Memory B cell (primary cell): ENCODE results near the gene COA3.

Experiments
- ATAC-seq: fragments of 150-1000 bp; cut with Tn5 transposase; 2 replicates; pipeline ENCODE4 v1.10.0; 2021; ENCODE audit warnings: low read depth, mild to moderate bottlenecking, moderate library complexity
- DNase-seq, 2 donors: peaks; one replicate each; pipeline ENCODE4 v3.0.0; 2022; ENCODE audit warnings: low spot score in 2 of 2
- H3K27ac Mint-ChIP-seq: one replicate; pipeline ENCODE4 v1.8.0; 2022; ENCODE audit warnings: mild to moderate bottlenecking, moderate library complexity, mixed read lengths
- H3K27me3 Mint-ChIP-seq: one replicate; pipeline ENCODE4 v1.8.0; 2022; ENCODE audit warnings: mixed read lengths
- H3K36me3 Mint-ChIP-seq: one replicate; pipeline ENCODE4 v1.8.0; 2022; ENCODE audit warnings: mild to moderate bottlenecking, mixed read lengths
- H3K4me1 Mint-ChIP-seq: one replicate; pipeline ENCODE4 v1.8.0; 2022; ENCODE audit warnings: mixed read lengths
- H3K4me3 Mint-ChIP-seq: one replicate; pipeline ENCODE4 v1.8.0; 2022; ENCODE audit warnings: mild to moderate bottlenecking, moderate library complexity, mixed read lengths
- H3K9me3 Mint-ChIP-seq: one replicate; pipeline ENCODE4 v1.8.0; 2022; ENCODE audit warnings: mixed read lengths

COA3 gene

DNA sequence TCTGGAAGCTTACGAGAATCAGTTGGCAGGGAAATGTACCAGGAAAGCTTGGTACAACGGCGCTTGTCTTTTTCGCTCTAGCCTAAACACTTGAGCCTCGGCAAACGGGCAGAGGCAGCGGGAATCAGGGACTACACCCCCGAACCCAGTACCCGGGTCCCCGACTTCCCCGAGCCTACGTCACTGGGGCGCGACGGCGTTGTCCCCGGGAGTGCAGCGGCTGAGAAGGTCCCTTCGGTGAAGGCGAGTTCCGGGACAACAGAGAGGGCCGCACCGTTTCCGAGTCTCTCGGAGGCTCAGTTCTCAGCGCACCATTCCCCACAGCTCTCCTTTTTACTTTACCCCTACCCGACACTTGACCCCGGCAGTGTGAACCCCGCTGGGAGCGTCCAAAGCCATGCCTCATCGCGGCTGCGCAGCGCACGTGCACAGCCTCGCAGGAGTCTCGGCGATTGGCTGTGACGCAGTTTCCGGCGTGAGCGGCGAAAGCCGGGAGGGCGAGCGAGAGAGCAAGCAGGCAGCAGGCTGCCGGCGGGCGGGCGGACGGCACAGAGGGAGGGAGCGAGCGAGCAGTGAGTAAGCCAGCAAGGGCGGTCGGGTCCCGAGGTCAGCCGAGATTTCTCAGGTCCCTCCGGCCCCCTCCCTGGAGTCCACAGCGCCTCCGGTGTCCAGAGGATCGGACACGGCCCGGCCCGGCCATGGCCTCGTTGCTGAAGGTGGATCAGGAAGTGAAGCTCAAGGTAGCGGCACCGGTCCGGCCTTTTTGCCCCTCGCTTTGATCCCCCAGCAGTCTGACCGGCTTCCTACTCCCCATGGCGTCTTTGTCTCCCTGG, 34.6 kb upstream of the COA3 start, which contains the start of gene PSME3:
Gene PSME3, plus strand, starts transcription at position 464 of the 833 bp plus-strand sequence. Its CDS starts 235 bp downstream, at position 699.
- H3K4me1 Mint-ChIP-seq: peaks cover 14% of the 10 kb centered on the region
- H3K27me3 Mint-ChIP-seq: no peaks in the 10 kb centered on the region
- H3K36me3 Mint-ChIP-seq: peaks cover 4% of the 10 kb centered on the region
- peak within 1 kb of the TSS; percentile 99 for H3K27ac Mint-ChIP-seq
- H3K4me3 Mint-ChIP-seq: peak within 1 kb of the TSS; percentile 97
- peak; percentile 86 to 93 for DNase-seq
- no peaks in the 10 kb centered on the region for H3K9me3 Mint-ChIP-seq
- ATAC-seq: peak; percentile 90

DNA sequence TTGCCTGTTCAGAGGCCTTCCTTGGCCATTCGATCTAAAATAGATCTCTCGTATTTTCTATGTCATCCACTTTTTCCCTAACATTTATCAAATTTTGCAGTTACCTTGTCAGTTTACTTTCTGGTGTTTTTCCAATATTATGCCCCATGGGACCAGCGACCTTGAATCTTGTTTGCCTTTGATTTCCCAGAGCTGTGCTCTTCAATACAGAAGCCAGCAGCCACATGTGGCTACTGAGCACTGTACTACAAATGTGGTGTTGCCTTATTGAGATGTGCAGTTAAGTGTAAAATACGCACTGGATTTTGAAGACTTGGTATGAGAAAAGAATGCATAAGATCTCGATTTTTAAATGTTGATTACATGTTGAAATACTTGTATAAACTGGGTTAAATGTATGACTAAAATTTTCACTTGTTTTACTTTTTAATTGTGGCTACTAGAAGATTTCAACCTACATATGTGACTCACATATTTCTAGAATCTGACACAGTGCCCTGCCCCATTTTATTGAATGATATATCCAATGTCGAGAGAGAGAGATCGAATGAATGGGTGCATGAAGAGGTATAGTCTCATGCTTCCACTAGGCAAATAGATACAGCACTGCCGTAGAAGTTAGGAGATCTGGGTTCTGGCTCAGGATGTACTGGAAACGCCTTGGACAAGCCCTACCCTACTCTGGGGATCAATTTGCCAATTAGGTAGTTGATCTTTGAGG, 33.9 kb upstream of the COA3 start:
- Mint-ChIP-seq H3K36me3 (no peaks in the 10 kb centered on the region), H3K4me1 (peaks cover 14% of the 10 kb centered on the region), H3K9me3 (no peaks in the 10 kb centered on the region), H3K27ac (peak overlapping the region; percentile 99), H3K27me3 (no peaks in the 10 kb centered on the region), H3K4me3 (peak overlapping the region; percentile 97)
- ATAC-seq: peak; percentile 11
- DNase-seq: no peak

DNA sequence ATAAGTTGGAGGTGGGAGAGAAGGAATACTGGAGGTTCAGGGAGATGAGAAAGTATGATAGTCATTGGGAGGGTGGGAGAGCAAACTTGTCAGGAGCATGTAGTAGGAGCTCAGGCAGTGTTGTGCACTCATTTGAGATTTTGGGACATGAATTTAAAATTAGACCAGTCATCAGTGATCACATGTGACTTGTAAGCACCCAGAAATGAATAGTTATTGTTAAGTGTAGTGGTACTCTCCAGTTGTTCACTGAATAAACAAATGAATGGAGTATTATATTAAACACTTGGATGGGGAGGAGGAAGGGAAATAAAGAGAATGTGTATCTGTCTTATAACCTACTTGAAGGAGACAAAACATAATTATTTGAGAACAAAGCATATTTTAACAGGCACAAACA, 32.5 kb upstream of the COA3 start:
- no peak overlapping the region for H3K4me3 Mint-ChIP-seq
- H3K9me3 Mint-ChIP-seq: no peaks in the 10 kb centered on the region
- H3K27ac Mint-ChIP-seq: no peak overlapping the region
- H3K4me1 Mint-ChIP-seq: peaks cover 14% of the 10 kb centered on the region
- H3K27me3 Mint-ChIP-seq: no peaks in the 10 kb centered on the region
- no peaks in the 10 kb centered on the region for H3K36me3 Mint-ChIP-seq
- ATAC-seq (no peak), DNase-seq (no peak)

DNA sequence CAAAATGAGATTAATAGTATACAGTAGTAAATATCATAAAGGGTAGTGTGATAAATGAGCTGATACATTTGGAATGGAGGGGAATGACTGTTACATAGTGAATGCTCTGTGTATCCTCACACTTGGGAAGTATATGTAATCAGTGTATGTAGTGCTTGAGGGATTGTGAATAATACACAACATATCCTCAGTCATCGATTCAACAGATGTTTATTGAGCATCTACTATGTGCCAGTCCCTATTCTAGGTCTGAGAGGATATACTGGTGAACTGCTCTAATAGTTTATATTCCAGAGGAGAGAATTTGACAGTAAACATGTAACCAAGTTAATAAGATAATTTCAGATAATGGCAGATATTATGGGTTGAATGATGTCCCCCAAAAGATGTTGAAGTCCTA, 29.0 kb upstream of the COA3 start:
- Mint-ChIP-seq H3K4me3 (no peak overlapping the region), H3K27me3 (no peaks in the 10 kb centered on the region), H3K36me3 (no peaks in the 10 kb centered on the region), H3K4me1 (peaks cover 12% of the 10 kb centered on the region), H3K27ac (no peak overlapping the region), H3K9me3 (no peaks in the 10 kb centered on the region)
- DNase-seq: no peak
- no peak for ATAC-seq

DNA sequence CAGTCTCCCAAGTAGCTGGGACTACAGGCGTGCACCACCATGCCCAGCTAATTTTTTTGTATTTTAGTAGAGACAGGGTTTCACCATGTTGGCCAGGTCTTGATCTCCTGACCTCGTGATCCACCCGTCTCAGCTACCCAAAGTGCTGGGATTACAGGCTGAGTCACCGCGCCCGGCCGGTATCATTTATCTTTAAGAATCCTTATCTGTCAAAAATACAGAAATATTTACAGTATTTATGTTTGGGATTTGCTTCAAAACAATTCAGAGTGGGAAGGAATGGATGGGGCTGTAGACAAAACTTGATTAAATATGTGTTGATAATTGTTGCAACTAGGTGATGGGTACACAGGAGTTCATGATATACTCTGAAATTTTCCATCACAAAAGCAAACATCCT, 22.7 kb upstream of the COA3 start:
- no peak for ATAC-seq
- DNase-seq: no peak
- H3K27me3 Mint-ChIP-seq: no peaks in the 10 kb centered on the region
- H3K4me3 Mint-ChIP-seq: no peak overlapping the region
- peaks cover 24% of the 10 kb centered on the region for H3K36me3 Mint-ChIP-seq
- H3K27ac Mint-ChIP-seq: no peak overlapping the region
- H3K9me3 Mint-ChIP-seq: no peaks in the 10 kb centered on the region
- peaks cover 12% of the 10 kb centered on the region for H3K4me1 Mint-ChIP-seq

DNA sequence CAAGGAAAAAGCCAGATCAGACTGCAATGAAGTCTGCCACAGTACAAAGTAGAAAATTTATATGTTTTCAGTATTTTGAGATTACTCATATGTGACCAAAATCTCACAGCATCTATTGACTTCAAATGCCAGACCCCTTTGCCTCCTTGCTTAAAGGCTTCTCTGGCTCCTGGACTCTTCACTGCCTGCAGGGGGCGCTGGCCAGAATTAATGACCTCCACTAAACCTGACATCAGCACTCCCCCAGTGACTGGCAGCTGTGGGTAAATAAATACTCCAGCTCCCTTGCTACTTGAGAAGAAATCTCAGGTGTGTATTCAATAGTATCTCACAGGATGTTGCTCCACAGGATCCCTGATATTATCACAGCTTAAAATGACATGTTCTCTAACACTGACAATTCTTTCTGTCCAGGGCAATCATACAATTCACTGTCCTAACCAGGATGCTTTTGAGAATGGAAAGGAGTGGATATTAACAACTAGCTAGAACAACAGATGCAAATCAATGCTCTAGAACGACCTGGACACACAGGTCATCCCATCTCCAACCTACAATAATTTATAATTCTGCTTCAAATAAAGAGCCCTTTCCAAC, 21.5 kb upstream of the COA3 start:
- Mint-ChIP-seq H3K4me1 (peaks cover 12% of the 10 kb centered on the region), H3K27me3 (no peaks in the 10 kb centered on the region), H3K27ac (no peak overlapping the region), H3K36me3 (peaks cover 32% of the 10 kb centered on the region), H3K9me3 (no peaks in the 10 kb centered on the region), H3K4me3 (no peak overlapping the region)
- ATAC-seq (peak; percentile 35), DNase-seq (peak; percentile 46 to 55)

DNA sequence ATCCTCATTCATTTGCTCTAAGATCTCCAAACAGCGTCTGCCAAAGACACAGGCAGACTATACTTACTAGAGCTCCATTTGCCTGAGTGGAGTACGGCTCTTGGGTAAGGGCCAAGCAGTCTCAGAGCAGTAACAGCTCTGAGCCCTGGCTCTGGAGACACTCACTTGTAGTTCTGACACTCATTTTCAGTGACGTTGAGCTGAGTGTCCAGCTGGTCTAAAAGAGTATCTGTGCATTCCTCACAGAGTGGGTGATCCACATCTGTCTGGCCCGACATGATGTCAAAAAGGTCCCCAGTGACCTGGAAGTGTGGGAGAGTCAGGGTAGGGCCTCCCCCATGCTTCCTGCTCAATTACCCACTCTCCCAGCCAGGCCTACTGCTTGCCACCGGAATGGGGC, 19.9 kb upstream of the COA3 start:
- H3K27me3 Mint-ChIP-seq: no peaks in the 10 kb centered on the region
- no peaks in the 10 kb centered on the region for H3K9me3 Mint-ChIP-seq
- no peak overlapping the region for H3K4me3 Mint-ChIP-seq
- H3K36me3 Mint-ChIP-seq: peaks cover 40% of the 10 kb centered on the region
- H3K27ac Mint-ChIP-seq: no peak overlapping the region
- H3K4me1 Mint-ChIP-seq: peaks cover 9% of the 10 kb centered on the region
- no peak for ATAC-seq
- no peak for DNase-seq

DNA sequence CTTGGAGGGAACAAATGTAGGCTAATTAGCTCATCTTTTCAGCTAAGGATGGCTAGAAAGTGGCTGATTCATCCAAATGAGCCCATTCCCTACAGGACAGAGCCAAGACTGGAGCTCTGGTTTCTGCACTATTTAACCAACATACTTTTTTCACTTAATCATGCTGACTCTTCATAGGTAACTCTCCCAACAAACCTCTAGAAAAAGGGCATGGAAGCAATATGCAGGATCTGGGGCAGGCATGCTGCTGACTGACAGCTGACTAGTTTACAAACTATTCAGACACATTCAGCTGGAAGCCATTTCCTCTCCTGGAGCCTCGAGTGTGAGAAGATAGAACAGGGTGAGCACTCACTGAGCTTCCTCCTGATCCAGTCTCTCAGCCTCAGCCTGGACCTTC, 19.4 kb upstream of the COA3 start:
- H3K9me3 Mint-ChIP-seq: no peaks in the 10 kb centered on the region
- no peak overlapping the region for H3K27ac Mint-ChIP-seq
- DNase-seq (no peak), ATAC-seq (no peak)
- peaks cover 8% of the 10 kb centered on the region for H3K4me1 Mint-ChIP-seq
- peaks cover 40% of the 10 kb centered on the region for H3K36me3 Mint-ChIP-seq
- H3K4me3 Mint-ChIP-seq: no peak overlapping the region
- H3K27me3 Mint-ChIP-seq: no peaks in the 10 kb centered on the region

DNA sequence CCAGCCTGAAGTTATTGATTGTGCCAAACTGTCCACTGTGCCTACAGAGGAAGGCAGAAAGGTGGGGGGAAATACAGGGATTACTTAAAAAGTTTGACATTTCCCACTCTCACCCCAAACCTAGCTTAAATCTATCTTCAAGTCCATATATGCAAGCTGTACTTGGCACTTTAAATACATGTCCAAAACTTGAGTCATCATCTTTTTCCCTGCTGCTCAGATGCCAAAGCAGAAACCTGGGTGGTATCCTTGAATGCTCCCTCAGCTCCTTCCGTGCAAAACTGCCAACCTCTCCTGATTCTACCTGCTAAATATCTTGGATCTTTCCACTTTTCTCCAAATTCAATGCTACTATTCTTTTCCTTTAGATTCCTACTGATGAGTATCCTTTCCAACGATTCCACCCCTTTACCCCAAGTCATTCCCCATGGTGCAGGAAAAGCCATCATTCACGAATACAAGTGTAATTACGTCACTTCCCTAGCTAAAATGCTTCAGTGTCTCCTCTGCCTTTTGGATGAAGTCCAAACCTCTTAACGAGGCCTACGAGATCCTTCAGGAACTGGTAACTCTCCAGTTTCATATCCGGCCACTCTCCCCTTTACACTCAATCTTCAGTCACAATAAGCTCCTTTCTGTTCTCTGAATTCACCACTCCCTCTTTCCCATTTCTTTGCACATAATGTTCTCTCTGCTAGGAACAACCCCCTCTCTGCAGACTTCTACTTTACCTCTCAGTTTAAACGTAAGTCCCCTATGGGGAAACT, 16.3 kb upstream of the COA3 start:
- DNase-seq: no peak
- no peak for ATAC-seq
- H3K4me3 Mint-ChIP-seq: no peak overlapping the region
- H3K27ac Mint-ChIP-seq: no peak overlapping the region
- H3K36me3 Mint-ChIP-seq: peaks cover 40% of the 10 kb centered on the region
- peaks cover 3% of the 10 kb centered on the region for H3K4me1 Mint-ChIP-seq
- no peaks in the 10 kb centered on the region for H3K27me3 Mint-ChIP-seq
- no peaks in the 10 kb centered on the region for H3K9me3 Mint-ChIP-seq

DNA sequence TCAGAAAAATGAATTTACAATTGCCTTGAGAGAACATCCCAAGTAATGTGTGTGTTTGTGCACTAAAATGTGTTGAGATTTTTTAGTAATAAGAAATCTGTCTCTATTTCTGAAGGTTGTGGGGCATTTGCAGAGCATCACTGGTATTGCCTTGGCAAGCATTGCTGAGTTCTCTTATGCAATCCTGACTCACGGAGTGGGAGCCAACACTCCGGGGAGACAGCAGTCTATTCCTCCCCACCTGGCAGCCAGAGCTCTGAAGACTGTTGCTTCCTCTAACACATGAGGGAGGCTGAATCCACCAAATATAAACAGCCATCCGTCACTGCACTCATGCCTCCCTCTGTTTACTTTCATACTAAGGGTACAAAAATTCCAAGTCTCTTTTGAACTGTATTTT, 10.7 kb upstream of the COA3 start:
- ATAC-seq: no peak
- DNase-seq: no peak
- no peak overlapping the region for H3K27ac Mint-ChIP-seq

DNA sequence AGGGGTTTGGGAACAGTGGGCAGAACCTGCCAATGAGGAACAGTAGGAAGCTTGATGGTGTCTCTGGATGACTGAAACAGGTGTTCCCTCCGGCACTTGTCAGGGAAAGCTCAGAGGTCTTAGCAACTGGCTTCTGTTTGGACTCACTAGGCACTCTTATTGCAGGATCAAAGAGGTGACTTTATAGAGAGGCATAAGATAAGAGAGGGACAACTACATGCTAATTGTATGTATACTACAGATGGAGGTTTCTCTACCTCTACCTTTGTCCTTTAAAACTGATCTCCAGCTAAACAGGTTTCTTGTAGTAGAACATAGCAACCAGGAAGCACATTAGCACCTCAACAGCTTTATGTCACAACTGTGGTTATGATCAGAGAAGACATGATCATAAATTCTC, 7.7 kb upstream of the COA3 start:
- no peaks in the 10 kb centered on the region for H3K9me3 Mint-ChIP-seq
- no peaks in the 10 kb centered on the region for H3K4me1 Mint-ChIP-seq
- no peak overlapping the region for H3K27ac Mint-ChIP-seq
- DNase-seq: no peak
- H3K27me3 Mint-ChIP-seq: no peaks in the 10 kb centered on the region
- peaks cover 8% of the 10 kb centered on the region for H3K36me3 Mint-ChIP-seq
- no peak for ATAC-seq
- no peak overlapping the region for H3K4me3 Mint-ChIP-seq

More for the DNA sequence above, 10.7 kb upstream of the COA3 start:
- Mint-ChIP-seq H3K4me1 (no peaks in the 10 kb centered on the region), H3K4me3 (no peak overlapping the region), H3K36me3 (peaks cover 18% of the 10 kb centered on the region), H3K27me3 (no peaks in the 10 kb centered on the region), H3K9me3 (no peaks in the 10 kb centered on the region)

DNA sequence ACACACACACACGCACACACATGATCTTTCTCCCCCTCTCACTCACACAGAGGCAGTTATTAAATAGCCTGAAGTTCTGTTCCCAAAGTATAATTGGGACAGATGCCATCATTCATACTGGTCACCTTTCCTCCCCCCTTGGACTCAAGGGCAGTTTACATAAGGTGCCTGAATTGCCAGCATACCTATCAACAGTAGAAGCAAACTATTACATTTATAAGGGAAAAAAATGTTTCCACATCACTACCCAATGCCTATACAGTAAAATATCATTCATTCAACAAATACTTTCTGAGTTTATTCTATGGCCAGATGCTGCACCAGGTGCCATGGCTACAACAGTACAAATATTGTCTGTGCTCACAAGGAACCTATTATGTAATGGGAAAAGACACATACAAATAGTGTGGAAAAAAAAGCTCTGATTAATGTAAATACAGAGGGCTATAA, 6.4 kb upstream of the COA3 start:
- H3K27ac Mint-ChIP-seq: no peak overlapping the region
- H3K27me3 Mint-ChIP-seq: no peaks in the 10 kb centered on the region
- no peaks in the 10 kb centered on the region for H3K9me3 Mint-ChIP-seq
- H3K4me1 Mint-ChIP-seq: no peaks in the 10 kb centered on the region
- no peaks in the 10 kb centered on the region for H3K36me3 Mint-ChIP-seq
- DNase-seq: no peak
- no peak for ATAC-seq
- H3K4me3 Mint-ChIP-seq: no peak overlapping the region

DNA sequence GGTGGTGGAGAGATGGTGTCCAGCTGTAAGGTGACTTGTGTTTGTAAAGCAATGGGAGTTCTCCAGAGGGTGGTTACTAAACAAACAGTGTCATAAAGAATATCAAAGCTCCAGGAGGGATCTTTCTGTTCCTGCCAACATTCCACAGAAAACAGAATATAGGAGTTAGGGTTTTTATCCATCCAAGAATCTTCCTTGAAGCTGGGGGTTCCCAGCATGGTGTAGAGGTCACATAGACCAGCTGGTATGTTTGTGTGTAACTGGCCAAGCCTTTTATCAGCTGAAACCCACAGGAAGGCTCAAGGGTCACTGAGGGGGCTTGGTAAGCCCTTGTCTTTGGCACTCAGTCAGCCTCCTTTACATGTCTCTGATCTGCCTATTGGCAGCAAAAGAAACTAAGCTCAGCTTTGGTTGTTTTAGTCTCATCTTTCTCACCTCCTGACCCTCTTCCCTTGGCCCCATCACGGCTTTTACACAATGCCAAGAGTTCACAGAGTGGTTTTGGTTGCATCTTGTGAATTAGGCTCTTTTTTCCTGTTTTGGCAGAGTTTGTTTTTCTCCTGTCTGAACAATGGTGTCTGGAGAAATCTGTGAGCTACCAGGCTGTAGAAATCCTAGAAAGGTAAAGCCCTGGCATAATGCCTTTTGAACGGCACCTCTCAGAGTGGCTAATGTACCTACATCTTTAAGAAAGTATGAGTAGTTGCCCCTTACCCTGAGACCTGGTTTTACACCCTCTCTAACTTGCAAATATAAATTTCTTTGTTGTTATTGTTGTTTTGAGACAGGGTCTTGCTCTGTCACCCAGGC, 4.8 kb upstream of the COA3 start:
- Mint-ChIP-seq H3K27me3 (no peaks in the 10 kb centered on the region), H3K4me3 (no peak overlapping the region), H3K4me1 (peaks cover 5% of the 10 kb centered on the region), H3K36me3 (no peaks in the 10 kb centered on the region), H3K27ac (no peak overlapping the region), H3K9me3 (no peaks in the 10 kb centered on the region)
- no peak for DNase-seq
- no peak for ATAC-seq
